HG03457 (cell line): Measurements from ENCODE around the gene COL24A1.
A peak's percentile ranks its signal among the peaks of the same experiment; 100 is the strongest.
"Not testable (repeated sequence)": the region's sequence is repeated elsewhere in the genome, so short reads cannot be mapped to it uniquely, and the experiment has no call there.

Experiments
- ATAC-seq: cut with Tn5 transposase; IDR thresholded peaks from one replicate; pipeline ENCODE4 v1.9.1; 2021; ENCODE audit warnings: moderate number of reproducible peaks; ENCODE audit not compliant: unreplicated experiment

The COL24A1 gene

DNA sequence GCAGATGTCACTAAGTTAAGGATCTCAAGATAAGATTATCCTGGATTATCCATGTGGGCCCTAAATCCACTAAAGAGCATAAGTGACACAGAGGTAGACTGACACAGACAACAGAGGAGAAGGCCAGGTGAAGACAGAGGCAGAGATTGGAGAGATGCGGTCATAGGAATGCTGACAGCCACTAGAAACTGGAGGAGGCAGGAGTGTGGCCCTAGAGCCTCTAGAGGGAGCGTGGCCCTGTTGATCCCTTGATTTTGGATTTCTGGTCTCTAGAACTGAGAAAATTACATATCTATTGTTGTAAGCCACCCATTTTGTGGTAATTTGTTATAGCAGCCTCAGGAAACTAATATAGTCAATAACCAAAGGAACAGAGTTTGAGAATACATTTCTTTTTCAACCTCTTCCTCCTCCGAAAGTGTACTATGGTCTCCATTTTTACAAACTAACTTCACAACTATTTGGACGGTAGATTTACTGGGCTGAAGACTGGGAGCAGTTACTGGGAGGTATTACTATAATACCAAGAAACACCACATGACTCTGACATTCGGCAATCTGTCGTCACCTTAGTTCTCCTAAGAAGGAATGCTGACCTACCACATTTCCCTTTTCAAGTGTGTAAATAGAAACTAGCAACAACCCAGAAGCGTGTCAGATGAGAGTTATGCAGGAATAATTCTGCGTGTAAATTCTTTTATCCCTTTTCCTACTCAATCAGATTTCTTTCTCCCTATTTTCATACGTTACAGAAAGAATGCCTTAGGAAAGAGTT is 332.3 kb downstream of the COL24A1 start:
- ATAC-seq: no peak

DNA sequence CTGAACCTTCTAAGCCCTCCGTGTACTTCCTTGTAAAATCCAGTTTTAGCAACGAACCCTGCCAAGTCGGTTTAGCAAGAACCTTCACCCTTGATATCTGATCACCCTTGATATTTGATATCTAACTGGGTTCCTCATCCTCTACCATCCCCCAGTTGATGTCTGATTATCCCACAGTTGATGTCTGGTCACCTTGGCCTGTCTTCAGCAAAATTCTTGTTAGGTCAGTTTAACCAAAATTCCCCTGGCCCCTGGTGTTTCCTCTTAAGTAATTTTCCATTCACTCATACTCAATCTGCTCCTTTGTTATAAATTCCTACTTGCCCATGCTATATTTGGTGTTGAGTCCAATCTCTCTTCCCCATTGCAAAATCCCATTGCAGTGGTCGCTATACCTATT is 333.9 kb downstream of the COL24A1 start:
- ATAC-seq: no peak

DNA sequence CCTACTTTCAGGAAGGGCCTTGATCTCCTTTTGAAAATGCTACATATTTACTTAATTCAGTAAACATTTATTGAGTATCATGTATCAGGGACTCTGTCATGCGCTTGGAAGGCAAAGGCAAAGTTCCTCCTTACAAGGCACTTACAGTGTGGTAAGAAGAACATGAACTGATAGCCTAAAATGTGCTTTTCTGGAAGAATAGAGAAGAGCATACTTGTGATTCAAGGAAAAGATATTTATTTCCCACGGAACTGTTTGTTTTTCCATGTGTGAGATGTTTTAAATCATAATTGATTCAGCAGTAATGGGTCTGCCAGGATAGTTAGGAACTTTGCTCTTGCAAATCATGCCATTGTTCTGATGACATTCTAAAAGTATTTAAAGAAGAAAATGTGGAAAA is 338.2 kb downstream of the COL24A1 start:
- no peak for ATAC-seq

DNA sequence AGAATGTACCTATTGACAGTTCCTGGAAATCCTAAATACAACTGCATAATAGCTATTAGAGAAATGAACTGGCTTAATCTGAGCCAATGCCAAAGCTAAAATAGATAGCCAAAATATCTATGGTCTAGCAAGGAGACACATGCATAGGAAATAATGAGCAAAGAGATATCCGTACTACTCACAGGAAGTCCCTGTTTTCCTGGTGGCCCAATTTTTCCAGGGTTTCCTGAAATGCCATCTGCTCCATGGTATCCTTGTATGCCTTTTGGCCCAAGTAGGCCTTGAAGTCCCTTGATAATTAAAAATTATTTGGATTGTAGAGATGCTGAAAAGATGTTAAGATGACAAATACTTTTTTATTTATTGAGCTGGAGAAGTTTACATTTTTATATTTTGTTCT is 340.0 kb downstream of the COL24A1 start:
- no peak for ATAC-seq

DNA sequence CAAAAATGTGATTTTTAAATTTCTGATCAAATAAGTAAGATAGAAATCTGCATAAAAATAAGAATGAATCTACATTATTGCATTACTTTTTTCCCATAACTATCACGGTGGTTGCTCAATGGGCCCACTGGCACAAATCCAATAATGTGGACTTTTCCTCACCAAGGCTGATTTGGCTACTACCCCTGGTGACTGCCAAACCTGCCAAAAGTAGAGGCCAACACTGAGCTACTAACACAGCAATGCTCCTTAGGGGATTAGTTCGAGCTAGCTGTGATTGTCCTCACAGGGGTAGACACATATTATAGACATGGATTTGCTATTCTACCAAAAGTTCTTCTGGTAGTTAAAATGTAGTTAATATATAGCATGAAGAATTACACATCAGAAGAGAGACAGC is 340.7 kb downstream of the COL24A1 start:
- no peak for ATAC-seq

DNA sequence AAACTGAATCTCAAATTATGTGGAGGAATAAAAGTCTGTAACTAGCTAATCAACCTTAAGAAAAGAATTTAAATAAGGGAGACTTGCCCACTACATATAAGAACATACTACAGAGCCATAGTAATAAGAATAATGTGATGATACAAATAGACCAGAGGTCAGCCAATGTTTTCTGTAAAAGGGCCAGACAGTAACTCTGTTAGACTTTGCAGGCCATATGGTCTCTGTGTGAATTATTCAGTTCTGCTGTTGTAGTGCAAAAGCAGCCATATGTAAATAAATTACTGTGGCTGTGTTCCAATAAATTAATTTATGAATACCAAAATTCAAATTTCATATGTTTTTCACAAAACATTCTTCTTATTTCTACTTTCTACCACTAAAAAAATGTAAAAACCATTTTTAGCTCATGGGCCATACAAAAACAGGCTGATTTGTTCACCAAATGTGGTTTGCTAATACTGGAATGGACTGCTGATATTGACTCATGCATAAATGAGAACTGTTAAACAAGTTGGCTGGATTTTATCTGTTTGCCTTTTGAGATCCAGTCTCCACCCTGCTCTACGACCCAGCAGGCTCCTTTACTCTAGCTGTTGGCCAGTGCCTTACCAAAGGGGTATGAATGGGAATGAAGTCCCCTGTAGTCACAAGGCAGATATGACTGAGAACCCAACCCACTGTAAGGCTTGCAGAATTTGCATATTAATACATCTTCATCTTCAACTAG is 350.2 kb downstream of the COL24A1 start:
- ATAC-seq: no peak

DNA sequence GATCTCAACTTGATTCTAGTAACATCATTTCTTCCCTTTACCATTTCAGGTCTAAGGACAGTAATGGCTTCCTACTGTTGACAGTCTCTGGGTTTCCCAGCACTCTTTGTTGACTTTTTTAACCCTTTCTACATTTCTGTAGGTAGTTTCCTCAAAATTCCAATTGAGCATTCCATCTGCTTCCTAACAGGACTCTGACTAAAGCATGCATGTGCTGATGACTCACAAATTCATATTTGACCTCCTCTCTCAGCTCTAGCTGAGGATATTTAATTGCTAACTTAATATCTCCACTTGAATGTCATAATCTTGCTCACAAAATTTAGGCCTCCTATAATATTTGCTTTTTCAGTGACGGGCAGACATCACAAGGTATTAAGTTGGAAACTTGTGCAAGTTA is 355.1 kb downstream of the COL24A1 start:
- ATAC-seq: no peak

DNA sequence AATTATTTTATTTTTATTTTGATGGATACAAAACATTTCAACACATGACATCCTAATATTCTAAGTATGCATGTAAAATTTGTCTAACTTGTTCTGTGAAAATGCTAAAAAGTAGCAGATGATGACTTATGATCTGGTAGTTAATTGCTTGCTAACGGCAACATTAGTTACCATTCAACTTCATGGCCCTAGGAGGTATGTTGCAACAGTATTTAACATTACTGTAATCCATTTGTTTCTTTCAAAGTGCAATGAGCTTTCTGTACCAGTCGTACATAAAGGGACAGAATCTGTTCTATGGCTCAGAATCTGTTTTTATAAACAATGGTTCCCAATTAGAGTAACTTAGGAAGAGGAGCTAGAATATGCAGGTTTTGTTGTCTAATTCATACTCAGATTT is 356.8 kb downstream of the COL24A1 start:
- ATAC-seq: no peak

DNA sequence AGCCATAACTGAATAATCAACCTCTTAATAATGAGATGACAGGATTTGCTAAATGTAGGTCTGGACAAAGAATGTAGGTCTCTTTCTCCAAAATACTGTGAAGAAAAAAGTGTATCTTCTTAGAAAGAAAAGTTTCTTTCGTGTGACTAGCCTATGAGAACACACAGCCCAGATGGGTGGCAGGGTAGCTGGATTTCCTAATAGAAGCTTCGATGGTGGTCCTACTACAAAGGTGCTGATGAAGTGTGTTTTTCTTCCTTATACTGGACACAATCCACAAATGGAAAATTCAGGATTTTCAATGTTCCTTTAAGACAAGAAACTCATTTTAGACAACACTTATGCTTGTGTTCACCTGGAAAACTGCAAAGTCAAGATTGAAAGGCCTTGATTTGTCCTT is 358.2 kb downstream of the COL24A1 start:
- ATAC-seq: no peak

DNA sequence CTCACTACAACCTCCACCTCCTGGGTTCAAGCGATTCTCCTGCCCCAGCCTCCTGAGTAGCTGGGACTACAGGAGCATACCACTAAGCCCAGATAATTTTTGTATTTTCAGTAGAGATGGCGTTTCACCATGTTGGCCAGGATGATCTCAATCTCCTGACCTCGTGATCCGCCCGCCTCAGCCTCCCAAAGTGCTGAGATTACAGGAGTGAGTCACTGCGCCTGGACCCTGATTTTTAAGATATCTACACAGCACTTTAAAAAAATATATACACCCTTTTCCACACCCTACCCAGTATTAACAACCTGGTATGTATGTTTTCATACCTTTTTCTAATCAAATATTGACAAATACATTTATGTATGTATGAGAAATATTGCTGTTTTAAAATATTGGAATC is 379.6 kb downstream of the COL24A1 start:
- not testable (repeated sequence) for ATAC-seq

DNA sequence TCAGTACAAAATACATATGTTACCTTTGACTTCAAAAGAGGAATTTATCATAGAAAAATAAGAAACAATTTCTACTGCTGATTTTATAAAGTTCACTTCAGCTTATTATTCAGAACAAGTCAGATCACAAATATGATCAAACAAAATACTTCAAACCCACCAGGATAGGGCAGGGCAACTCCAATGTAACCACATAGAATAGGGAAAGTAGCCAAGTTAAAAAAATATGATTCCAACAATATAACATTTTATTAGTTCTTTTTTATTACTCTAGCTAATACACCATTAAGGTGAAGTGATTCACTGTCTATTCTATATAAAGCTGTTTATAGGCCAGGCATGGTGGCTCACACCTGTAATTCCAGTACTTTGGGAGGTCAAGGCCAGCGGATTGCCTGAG is 393.8 kb downstream of the COL24A1 start:
- ATAC-seq: no peak

DNA sequence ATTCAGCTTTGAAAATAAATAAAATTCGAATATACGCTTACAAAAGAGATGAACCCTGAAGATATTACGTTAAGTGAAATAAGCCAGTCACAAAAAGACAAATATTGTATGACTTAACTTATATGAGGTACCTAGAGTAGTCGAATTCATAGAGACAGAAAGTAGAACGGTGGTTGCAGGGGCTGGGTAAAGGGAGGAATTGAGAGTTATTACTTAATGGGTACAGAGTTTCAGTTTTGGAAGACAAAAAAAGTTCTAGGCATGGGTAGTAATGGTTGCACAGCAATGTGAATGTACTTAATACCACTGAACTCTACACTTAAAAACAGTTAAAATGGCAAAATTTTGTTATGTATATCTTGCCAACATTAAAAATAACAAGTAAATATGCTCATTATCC is 399.7 kb downstream of the COL24A1 start:
- no peak for ATAC-seq

DNA sequence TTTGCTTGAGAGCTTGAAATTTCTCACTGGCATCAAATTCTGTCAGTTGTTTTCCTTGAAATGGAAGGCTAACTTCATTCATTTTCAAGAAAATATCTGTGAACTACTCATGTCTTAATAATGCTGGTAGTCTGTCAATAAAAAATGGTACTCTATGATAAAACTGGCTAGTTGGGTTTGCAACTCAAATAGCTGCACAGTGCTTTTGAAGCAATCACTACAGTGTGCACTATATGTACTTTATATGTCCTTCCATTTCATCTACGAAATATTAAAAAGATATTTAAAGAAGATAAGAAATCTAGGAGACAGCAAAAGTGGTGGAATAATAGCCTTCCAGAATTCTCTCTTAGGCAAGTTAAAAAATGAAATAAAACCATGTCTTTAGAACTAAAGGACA is 408.5 kb downstream of the COL24A1 start:
- ATAC-seq: no peak

DNA sequence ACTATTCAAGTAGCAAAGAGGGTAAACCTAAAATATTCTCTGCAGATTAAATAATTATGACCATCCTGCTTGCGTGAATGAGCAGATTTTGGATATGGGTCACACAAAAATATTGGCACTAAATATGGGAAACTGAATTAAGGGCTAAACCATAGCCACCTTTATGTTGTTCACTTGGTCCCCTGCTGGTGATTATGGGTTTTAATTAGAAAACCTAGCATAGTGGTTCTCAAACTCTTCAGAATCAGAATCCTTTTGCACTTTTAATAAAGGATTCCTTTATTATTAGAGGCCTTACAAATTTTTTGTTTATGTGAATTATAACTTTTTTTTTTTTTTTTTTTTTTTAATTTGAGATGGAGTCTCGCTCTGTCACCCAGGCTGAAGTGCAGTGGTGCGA is 409.8 kb downstream of the COL24A1 start:
- ATAC-seq: no peak

DNA sequence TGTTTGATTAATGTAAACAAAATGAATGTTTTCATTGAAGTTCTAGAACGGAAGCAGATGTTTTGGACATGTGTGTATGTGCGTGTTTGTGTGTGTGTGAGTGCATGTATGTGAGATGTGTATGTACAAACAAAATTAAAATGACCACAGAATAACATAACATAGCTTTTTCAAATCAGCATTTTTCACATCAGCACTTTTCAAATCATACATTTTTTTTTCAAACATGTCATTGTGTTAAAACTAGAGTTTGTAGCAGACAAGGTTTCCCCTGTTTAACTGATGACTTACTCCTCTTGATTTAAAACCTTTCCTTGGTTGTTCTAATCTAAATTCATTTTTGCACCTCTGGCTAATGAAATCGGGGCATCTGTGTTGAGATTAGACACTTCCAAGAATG is 412.8 kb downstream of the COL24A1 start:
- no peak for ATAC-seq

DNA sequence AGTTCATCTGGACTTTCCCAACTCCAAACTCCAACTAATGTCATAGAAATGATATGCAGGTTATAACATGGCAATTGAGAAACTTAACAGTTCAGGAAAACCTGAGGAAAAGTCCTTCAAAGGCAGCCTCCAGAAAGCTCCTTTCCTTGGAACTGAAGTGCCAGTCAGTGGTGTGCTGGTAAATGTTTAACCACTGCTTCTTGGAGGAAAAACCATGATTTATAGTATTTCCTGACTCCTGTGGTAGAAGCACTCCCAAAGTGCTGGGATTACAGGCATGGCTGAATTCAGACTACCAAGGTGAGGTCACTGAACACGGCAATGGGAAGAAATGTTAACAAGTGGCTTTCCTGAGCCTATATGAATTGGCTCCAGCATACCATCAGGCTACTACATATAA is 421.6 kb downstream of the COL24A1 start:
- ATAC-seq: no peak

DNA sequence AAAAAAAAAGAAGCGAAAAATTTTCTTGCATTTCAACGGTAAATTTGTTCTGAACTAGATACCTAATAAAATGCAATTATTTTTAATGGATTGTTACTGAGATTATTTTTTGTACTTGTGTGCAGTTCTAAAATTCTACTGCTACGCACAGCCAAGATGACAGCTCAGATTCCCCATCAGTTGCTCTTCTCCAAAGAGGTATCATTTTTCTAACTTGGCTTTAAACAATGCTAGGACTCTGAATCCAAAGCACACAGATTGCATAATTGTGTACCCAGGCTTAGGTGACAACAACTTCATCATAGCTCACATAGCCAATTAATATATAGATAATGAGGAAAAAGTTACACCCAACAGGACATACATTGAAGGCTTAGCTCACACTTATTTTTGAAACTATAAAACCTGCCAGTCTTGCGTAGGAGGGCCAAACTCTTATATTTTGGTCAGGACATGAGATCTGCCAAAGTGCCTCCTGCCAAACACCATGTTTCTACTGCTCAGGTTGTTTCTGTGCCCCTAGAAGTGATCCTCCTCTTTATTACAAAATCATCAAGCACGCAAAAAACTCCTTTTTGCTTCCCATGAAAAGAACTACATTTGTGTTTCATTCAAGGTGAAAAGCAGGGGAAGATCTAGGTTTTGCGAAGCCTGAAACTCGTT is 437.8 kb downstream of the COL24A1 start:
- ATAC-seq: no peak

DNA sequence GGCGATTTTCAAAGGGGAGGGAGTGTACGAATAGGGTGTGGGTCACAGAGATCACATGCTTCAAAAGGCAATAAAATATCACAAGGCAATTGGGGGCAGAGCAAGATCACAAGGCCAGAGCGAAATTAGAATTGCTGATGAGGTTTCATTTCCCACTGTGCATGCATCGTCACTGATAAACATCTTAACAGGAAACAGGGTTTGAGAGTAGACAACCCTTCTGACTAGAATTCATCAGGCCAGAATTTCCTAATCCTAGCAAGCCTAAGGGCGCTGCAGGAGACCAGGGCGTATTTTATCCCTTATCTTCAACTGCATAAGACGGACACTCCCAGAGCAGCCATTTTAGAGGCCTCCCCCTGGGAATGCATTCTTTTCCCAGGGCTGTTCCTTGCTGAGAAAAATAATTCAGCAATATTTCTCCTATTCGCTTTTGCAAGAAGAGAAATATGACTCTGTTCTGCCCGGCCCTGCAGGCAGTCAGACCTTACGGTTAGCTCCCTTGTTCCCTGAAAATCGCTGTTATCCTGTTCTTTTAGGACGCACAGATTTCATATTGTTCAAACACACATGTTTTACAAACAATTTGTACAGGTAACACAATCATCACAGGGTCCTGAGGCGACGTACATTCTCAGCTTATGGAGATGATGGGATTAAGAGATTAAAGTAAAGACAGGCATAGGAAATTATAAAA is 442.0 kb downstream of the COL24A1 start:
- not testable (repeated sequence) for ATAC-seq

DNA sequence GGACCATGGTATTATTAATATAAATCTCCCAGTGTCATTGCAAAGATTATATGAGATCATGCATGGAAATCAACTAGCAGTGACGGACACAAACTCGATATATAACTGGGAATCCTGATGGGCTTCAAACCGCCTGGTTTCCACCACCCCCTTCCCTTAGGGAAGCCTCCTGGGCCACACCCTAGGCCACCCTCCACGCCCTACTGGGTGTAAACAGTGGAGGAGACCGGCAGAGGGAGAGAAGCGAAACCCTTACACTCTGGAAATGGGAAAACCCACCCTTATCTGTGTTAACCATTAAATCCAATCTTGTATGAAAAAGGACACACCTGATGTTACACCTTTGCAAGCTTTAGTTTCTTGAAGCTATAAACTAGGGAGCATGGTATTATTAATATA is 447.7 kb downstream of the COL24A1 start:
- ATAC-seq: no peak

DNA sequence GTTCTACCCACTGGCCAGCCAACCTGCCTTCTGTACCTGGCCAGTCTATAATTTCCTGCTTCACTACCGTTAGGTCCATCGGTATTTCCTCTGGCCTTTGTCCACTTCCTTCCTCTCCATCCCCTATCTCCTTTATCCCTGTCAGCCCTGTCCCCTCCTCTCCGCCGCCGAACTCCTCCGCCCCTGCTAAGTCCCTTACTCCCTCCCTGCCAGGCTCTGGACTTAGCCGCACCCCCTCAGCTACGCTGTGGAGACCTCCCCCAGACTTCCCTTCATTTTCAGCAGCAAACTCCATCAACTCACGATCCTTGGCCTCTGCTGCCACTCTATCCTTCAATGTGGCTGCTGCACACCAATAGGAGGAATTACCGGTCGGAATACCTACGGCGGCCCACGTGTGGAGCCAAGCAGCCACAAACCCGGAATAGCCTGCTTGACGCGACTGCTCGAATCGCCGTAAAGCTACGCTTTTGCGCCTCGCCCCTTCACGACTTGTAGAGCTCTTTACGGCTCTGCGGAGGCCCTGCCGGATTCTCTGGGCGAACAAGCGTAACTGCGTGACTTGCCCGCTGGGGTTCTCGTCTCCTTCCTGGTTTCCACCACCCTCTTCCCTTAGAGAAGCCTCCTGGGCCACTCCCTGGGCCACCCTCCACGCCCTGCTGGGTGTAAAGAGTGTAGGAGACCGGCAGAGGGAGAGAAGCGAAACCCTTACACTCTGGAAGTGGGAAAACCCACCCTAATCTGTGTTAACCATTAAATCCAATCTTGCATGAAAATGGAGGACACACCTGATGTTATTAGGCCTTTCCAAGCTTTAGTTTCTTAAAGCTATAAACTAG is 448.4 kb downstream of the COL24A1 start, which contains the start of gene ZNHIT6:
Gene ZNHIT6 (minus strand): TSS at position 444 of the 839 bp plus-strand sequence. CDS start 149 bp downstream, at position 295.
- peak; percentile 87 for ATAC-seq
